GM12875 (cell line): Measurements from ENCODE around the gene MEI1.

Experiments used
- H3K4me3 ChIP-seq: one replicate; pipeline ENCODE4 v1.5.1; 2011; ENCODE audit warnings: low read depth, low read length, control low read depth
- TF ChIP-seq, protein P1 (sequence below): IDR thresholded peaks from 2 replicates; pipeline ENCODE4 v1.5.1; 2011; ENCODE audit warnings: low read depth, mild to moderate bottlenecking, control low read depth, inconsistent platforms, low read length, moderate library complexity, borderline replicate concordance; ENCODE audit not compliant: insufficient read depth

The MEI1 gene

DNA sequence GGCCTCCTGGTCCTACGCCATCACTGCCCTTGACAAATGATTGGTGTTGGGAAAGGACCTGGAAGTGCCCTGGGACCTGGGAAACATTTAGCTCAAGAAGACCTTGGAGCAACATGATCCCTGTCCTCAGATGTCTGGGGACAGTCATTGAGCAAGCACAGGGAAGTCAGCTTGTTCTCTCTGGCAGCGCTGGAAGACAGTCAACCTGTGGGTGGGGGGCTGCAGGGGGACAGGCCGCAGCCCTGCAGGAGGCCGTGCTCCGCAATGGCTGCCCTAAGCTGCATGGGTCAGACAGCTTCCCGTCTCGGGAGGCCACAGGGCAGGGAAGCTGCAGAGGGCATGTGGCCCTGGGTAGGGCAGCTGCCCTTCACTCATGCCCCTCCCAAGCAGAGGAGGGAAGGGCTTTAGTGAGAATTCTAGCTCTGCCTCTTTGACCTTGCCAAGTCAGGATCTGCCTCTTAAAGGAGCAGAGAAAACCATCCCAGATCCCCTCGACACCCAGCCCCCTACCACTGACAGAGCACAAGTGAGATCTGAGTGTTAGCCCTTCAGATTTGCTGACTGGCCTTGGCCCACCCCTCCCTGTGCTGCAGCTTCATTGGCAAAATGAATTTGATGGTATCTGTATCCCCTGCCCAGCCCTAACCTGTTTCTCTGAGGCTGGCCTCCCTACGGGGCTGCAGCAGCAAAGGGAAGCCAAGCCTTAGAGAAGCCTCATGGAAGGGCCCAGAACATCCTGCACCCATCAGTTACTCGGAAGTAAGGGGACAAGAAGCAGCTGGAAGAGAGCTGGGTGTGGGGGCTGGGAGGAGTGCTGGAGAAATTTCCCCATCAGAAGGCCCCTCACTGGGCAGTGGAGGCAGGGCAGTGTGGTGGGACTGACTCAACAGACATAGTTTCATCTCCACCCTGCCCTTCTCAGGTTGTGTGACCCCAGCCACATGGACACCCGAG, 127.4 kb downstream of the MEI1 start:
- H3K4me3 ChIP-seq = no peak overlapping the region
- TF ChIP-seq, protein P1, sequence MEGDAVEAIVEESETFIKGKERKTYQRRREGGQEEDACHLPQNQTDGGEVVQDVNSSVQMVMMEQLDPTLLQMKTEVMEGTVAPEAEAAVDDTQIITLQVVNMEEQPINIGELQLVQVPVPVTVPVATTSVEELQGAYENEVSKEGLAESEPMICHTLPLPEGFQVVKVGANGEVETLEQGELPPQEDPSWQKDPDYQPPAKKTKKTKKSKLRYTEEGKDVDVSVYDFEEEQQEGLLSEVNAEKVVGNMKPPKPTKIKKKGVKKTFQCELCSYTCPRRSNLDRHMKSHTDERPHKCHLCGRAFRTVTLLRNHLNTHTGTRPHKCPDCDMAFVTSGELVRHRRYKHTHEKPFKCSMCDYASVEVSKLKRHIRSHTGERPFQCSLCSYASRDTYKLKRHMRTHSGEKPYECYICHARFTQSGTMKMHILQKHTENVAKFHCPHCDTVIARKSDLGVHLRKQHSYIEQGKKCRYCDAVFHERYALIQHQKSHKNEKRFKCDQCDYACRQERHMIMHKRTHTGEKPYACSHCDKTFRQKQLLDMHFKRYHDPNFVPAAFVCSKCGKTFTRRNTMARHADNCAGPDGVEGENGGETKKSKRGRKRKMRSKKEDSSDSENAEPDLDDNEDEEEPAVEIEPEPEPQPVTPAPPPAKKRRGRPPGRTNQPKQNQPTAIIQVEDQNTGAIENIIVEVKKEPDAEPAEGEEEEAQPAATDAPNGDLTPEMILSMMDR = no peak

DNA sequence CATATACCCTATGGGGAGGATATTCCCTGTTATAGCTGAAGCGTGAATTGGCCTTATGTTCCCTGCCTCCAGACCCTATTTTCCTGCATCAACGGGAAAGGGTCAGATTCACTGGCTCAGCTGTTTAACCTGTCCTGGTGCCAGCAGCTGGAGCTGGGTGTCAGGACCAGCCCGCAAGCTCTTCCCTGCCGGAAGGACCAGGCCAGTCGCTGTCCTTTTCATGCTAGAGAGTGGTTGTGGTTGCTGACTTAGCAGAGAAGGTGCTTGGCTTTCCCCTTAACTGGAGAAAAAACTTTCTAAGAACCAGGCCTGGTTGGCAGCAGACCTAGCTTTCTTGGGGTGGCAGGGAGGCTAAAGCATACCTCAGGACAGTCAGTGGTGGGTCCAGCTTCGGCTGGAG, 128.4 kb downstream of the MEI1 start:
- H3K4me3 ChIP-seq = no peak overlapping the region
- TF ChIP-seq, protein P1 = no peak

DNA sequence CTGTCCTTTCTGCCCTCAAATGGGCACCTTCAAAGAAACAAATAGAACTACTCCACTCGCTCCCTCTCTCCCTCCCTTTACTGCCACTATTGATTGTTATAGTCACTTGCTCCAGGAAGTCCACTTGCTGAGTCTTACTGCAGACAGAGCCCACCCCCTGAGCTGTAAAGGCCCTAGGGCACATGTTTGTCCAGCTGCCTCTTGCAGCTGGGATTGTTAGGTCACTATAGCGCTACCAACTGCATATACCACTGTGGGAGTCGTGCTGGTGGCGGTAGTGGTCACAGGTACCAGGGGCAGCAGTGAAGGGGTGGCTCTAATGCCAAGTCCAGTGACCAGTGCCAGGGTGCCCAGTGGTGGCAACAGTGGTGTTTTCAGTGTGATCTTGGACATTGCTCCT, 129.2 kb downstream of the MEI1 start:
- TF ChIP-seq, protein P1 = no peak
- H3K4me3 ChIP-seq = no peak overlapping the region

DNA sequence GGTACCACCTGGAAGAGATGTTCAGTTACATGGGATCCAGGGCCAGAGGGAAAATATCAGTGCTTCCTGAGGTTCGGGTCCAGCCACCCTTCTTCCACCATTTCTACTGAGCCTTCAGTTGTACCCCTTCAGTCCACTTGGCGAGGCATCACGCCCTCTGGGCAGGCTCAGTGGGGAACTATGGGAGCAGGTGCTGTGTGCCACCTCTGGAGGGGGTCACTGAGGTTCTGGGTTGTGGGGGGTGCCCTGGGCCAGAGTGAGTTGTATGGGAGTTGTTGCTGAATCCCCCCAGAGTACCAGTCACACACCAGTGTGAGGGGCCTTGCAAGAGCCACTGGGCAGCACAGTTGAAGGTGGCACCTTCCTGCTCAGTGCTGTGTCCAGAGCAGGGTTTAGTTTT, 130.9 kb downstream of the MEI1 start:
- TF ChIP-seq, protein P1 = 0 out of 2 replicates have a peak, but pooled peaks have one; percentile 10
- no peak overlapping the region for H3K4me3 ChIP-seq

DNA sequence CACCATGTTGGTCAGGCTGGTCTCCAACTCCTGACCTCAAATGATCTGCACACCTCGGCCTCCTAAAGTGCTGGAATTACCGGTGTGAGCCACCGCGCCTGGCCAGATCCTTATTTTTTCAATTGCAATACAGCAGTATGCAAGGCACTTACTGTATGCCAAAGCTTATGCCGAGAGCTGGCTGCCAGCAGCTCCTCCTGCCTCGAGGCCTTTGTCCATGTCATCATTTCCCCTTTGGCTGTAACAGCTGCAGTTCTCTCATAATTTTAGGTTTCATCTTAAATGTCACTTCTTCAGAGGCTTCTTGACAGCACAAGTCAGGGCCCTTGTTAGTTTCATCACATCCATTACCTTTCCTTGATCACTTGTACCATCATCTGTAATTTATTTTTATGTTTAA, 132.1 kb downstream of the MEI1 start:
- H3K4me3 ChIP-seq = no peak overlapping the region
- TF ChIP-seq, protein P1 = no peak

DNA sequence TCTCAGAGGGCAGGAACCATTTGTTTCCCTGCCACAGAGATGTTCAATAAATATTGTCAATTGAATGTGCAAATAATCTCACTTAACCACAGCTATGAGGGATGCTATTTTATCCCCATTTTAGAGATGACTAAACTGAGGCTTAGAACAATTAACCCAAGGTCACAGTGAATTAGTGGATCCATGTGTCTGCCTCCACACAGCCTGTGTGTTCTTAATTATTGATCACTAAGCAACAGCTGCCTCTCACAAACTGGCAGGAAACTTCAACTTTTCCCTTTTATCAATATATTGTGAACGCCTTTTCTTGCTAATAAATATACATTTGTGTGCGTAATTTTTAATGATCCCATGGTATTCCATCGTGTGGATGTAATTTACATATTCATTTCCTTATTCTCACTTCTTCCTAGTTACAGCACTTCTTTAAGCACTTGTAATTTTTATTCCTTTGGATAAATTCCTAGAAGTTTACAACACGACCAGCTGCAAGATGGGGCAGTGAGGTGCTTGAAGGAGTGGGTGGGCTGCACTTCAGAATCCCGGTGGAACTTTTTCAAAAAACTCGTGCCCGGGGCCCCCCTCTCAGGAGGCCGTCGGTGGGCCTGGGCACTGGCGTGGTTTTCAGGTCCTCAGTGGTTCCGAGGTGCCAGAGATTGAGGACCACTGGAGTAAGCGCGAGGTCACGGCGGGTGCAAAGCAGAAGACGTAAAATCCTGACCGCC, 132.7 kb downstream of the MEI1 start:
- TF ChIP-seq, protein P1 = no peak
- H3K4me3 ChIP-seq = peak overlapping the region; percentile 64
